LNCaP clone FGC (cell line): Measurements from ENCODE around the gene C19orf81.
"Not testable (repeated sequence)": the region's sequence is repeated elsewhere in the genome, so short reads cannot be mapped to it uniquely, and the experiment has no call there.

Experiments
- DNase-seq: peaks from one replicate; pipeline ENCODE4 v3.0.0-alpha.2; 2011; ENCODE audit warnings: low read depth
- H3K4me3 ChIP-seq: 2 replicates; pipeline ENCODE4 v1.5.1; 2011; ENCODE audit warnings: mild to moderate bottlenecking, low read depth, low read length, control low read depth
- TF ChIP-seq, protein P1 (sequence below): IDR thresholded peaks from 2 replicates; pipeline ENCODE4 v1.5.1; 2012; ENCODE audit warnings: mild to moderate bottlenecking; ENCODE audit not compliant: control insufficient read depth, insufficient read depth; ENCODE audit errors: extremely low read depth

Gene C19orf81

GRCh38 chr19:50649433-50650391, at the start of gene C19orf81:
Gene C19orf81 (plus strand): TSS chr19:50649445. CDS start chr19:50649445, 0 bp downstream.
- DNase-seq, result no peak
- no peak within 1 kb of the TSS for H3K4me3 ChIP-seq
- TF ChIP-seq, protein P1, sequence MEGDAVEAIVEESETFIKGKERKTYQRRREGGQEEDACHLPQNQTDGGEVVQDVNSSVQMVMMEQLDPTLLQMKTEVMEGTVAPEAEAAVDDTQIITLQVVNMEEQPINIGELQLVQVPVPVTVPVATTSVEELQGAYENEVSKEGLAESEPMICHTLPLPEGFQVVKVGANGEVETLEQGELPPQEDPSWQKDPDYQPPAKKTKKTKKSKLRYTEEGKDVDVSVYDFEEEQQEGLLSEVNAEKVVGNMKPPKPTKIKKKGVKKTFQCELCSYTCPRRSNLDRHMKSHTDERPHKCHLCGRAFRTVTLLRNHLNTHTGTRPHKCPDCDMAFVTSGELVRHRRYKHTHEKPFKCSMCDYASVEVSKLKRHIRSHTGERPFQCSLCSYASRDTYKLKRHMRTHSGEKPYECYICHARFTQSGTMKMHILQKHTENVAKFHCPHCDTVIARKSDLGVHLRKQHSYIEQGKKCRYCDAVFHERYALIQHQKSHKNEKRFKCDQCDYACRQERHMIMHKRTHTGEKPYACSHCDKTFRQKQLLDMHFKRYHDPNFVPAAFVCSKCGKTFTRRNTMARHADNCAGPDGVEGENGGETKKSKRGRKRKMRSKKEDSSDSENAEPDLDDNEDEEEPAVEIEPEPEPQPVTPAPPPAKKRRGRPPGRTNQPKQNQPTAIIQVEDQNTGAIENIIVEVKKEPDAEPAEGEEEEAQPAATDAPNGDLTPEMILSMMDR, result no peak

- TF ChIP-seq, protein P1, result no peak
- H3K4me3 ChIP-seq, result no peak overlapping the region
- DNase-seq, result no peak
Observed at GRCh38 chr19:50601407-50602088, 47.7 kb upstream of the C19orf81 start.

DNA sequence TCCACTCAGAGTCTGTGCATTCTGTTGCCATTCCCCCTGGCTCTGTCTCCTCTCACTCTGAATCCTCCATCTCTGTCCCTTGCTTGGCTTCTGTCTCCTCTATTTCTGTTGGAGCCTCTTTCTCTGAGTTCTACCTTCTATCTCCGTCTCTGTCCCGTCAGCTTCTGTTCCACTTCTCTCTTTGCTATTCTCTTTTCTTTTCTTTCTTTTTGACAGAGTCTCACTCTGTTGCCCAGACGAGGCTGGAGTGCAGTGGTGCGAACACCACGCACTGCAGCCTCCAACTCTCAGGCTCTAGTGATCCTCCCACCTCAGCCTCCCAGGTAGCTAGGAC, 47.2 kb upstream of the C19orf81 start:
- TF ChIP-seq, protein P1, result no peak
- no peak overlapping the region for H3K4me3 ChIP-seq
- no peak for DNase-seq

DNA sequence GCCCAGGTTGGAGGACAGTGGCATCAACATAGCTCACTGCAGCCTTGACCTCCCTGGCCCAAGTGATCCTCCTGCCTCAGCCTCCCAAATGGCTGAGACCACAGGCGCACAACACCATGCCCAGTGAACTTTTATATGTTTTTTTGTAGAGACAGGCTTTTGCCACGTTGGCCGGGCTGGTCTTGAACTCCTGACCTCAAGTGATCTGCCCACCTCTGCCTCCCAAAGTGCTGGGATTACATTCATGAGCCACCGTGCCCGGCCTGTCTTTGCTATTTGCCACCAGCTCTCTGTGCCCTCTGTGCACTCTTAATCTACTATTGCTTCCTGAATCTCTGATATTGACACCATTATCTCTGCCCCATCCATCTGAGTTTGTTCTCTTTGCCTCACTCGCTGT, 46.7 kb upstream of the C19orf81 start:
- DNase-seq, result no peak
- TF ChIP-seq, protein P1, result no peak
- H3K4me3 ChIP-seq, result no peak overlapping the region

GRCh38 chr19:50602935-50603334, 46.3 kb upstream of the C19orf81 start:
- TF ChIP-seq, protein P1, result no peak
- no peak for DNase-seq
- no peak overlapping the region for H3K4me3 ChIP-seq

DNA sequence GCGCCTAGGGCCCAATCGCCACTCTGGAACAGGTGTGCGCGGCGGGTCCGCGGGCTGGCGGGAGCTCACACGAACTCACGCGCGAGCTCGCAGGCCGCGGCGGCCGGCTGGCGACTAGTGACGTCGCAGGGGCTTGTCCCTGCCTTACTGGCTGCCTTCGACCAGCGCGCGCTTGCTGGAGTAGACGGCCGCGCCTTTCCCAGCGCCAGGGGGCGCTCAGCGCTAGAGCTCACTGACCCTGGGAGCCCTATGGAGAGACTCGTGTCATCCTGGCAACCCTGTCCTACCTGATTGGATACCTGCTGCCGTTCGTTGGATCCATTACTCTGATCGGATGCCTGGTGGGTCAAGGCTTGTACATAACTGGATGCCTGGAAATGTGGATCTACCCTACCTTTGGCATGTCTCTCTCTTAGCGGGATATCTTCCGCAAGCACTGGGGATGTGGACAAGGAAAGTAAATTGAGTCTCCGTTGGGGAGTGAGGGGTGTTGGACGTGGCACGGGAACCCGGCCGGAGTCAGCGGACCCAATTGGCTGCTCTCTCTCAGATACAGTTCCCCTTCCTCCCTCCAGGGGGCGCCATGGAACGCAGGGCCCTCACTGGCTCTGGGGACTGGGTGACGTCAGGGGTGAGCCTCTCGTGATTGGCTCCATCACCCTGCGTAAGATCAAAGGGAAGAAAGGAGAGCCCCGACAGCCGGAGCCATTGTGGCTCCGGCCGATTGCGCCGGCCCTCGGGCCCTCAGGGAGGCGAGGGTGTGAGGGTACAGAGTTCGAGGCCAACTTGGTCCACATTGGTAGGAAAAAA, 44.8 kb upstream of the C19orf81 start:
- H3K4me3 ChIP-seq, DNase-seq: not testable (repeated sequence)

- not testable (repeated sequence) for DNase-seq, H3K4me3 ChIP-seq
Observed at GRCh38 chr19:50606059-50606836, 43.0 kb upstream of the C19orf81 start.
